ENCODE measurements around the gene RWDD2A.

RWDD2A gene

GRCh38 chr6:83193747-83194566 is 800 bp downstream of the RWDD2A start (continued):
- TF ChIP-seq KLF7 (tag by site-specific recombination; IDR thresholded peaks at IDR 0.05; ENCODE audit: borderline replicate concordance), result no peak; the same call in 1 of the 2 replicates
- TF ChIP-seq ZNF148 (tag by site-specific recombination; IDR thresholded peaks at IDR 0.05; ENCODE audit: borderline replicate concordance), result no peak
- TF ChIP-seq ZNF37A (tag by site-specific recombination; IDR thresholded peaks at IDR 0.05), result no peak
- no peak for TF ChIP-seq ZNF184 (tag by site-specific recombination; IDR thresholded peaks at IDR 0.05)
- no peak for TF ChIP-seq ZNF280C (tag by site-specific recombination; IDR thresholded peaks at IDR 0.05)
- TF ChIP-seq ZNF600 (tag by site-specific recombination; IDR thresholded peaks at IDR 0.05), result peak; percentile 86; the same call in 1 of the 2 replicates
- no peak for TF ChIP-seq ZNF610 (tag by site-specific recombination; IDR thresholded peaks at IDR 0.05; ENCODE audit: borderline replicate concordance)
- TF ChIP-seq ZSCAN4 (tag by site-specific recombination; IDR thresholded peaks at IDR 0.05), result no peak
- TF ChIP-seq HIC1 (tag by site-specific recombination; IDR thresholded peaks at IDR 0.05), result no peak; the same call in 1 of the 2 replicates
- no peak for TF ChIP-seq ZNF10 (tag by site-specific recombination; IDR thresholded peaks at IDR 0.05)
- no peak for TF ChIP-seq ZNF2 (tag by site-specific recombination; IDR thresholded peaks at IDR 0.05)
- no peak for TF ChIP-seq ZNF837 (tag by site-specific recombination; IDR thresholded peaks at IDR 0.05)
- no peak for TF ChIP-seq ZNF776 (tag by site-specific recombination; IDR thresholded peaks at IDR 0.05; ENCODE audit: borderline replicate concordance)
- no peak for TF ChIP-seq MEIS1 (CRISPR knock-in tag; IDR thresholded peaks at IDR 0.05; ENCODE audit: borderline replicate concordance)
- TF ChIP-seq ZNF449 (tag by site-specific recombination; IDR thresholded peaks at IDR 0.05), result 0 out of 2 replicates have a peak, but pooled peaks have one; percentile 35
- TF ChIP-seq PATZ1 (tag by site-specific recombination; IDR thresholded peaks at IDR 0.05), result peak; percentile 54; the same call in 1 of the 2 replicates
- TF ChIP-seq PRDM1 (tag by site-specific recombination; IDR thresholded peaks at IDR 0.05), result peak; percentile 62; the same call in 1 of the 2 replicates
- no peak for TF ChIP-seq ZNF302 (tag by site-specific recombination; IDR thresholded peaks at IDR 0.05; ENCODE audit: low read depth)
- TF ChIP-seq ZNF76 (tag by site-specific recombination; IDR thresholded peaks at IDR 0.05; ENCODE audit: borderline replicate concordance, low read depth), result peak; percentile 87
